Midbrain (tissue), 1 donor: ENCODE data around the gene PLPPR1.
A peak's percentile ranks its signal among the peaks of the same experiment; 100 is the strongest.
"Not testable (repeated sequence)": the region's sequence is repeated elsewhere in the genome, so short reads cannot be mapped to it uniquely, and the experiment has no call there.

ENCODE experiments used
- DNase-seq: peaks from one replicate; lab custom pipeline; 2025; lab: John Stamatoyannopoulos, UW

The PLPPR1 gene

GRCh38 chr9:101275769-101276250, 247.3 kb downstream of the PLPPR1 start:
- no peak for DNase-seq

GRCh38 chr9:101291043-101291442, 262.5 kb downstream of the PLPPR1 start:
- DNase-seq, result not testable (repeated sequence)

- DNase-seq, result no peak
These were observed 271.4 kb downstream of the PLPPR1 start for GRCh38 chr9:101299901-101300300.

GRCh38 chr9:101307051-101307450, 278.5 kb downstream of the PLPPR1 start:
- no peak for DNase-seq

GRCh38 chr9:101307524-101308213, 279.1 kb downstream of the PLPPR1 start:
- DNase-seq, result no peak

GRCh38 chr9:101309139-101309538, 280.6 kb downstream of the PLPPR1 start:
- no peak for DNase-seq

- DNase-seq, result no peak
These were observed 282.7 kb downstream of the PLPPR1 start for GRCh38 chr9:101311191-101311590.

- DNase-seq, result peak; percentile 84
These were observed 283.4 kb downstream of the PLPPR1 start for GRCh38 chr9:101311758-101312420.

- no peak for DNase-seq
These were observed 284.1 kb downstream of the PLPPR1 start for GRCh38 chr9:101312661-101313060.

- DNase-seq, result no peak
These were observed 286.6 kb downstream of the PLPPR1 start for GRCh38 chr9:101315112-101315450.

- no peak for DNase-seq
These were observed 289.2 kb downstream of the PLPPR1 start for GRCh38 chr9:101317735-101318134.

- DNase-seq, result no peak
These were observed 294.6 kb downstream of the PLPPR1 start for GRCh38 chr9:101323129-101323528.

- no peak for DNase-seq
These were observed 295.8 kb downstream of the PLPPR1 start for GRCh38 chr9:101324245-101324804.

- no peak for DNase-seq
These were observed 296.5 kb downstream of the PLPPR1 start for GRCh38 chr9:101325053-101325452.

- DNase-seq, result no peak
These were observed 297.5 kb downstream of the PLPPR1 start for GRCh38 chr9:101326035-101326434.

- DNase-seq, result no peak
These were observed 298.0 kb downstream of the PLPPR1 start for GRCh38 chr9:101326501-101326900.

- DNase-seq, result not testable (repeated sequence)
These were observed 298.9 kb downstream of the PLPPR1 start for GRCh38 chr9:101327422-101327909.

- DNase-seq, result no peak
These were observed 303.8 kb downstream of the PLPPR1 start for GRCh38 chr9:101332362-101332761.

- DNase-seq, result no peak
These were observed 305.0 kb downstream of the PLPPR1 start for GRCh38 chr9:101333490-101333889.

GRCh38 chr9:101333926-101334702, 305.6 kb downstream of the PLPPR1 start:
- DNase-seq, result no peak

GRCh38 chr9:101336091-101336490, 307.6 kb downstream of the PLPPR1 start:
- no peak for DNase-seq

- DNase-seq, result no peak
These were observed 308.7 kb downstream of the PLPPR1 start for GRCh38 chr9:101337237-101337636.
